Liver (tissue), 9 donors: ENCODE results near the gene PRSS16. TPM values are rescaled to one million over a fixed set of nuclear protein-coding genes. Genes with fewer than 3 reads are reported as not detected.

Experiments used
- DNase-seq: peaks from one replicate; pipeline ENCODE4 v3.0.0-alpha.2; 2017; ENCODE audit warnings: low spot score
- H3K27ac ChIP-seq, 2 donors: one replicate each; pipeline ENCODE4 v1.7.0; 2013; ENCODE audit warnings: inconsistent platforms in 2 of 2, low read length in 2 of 2, control low read depth in 1 of 2, low read depth in 1 of 2, mild to moderate bottlenecking in 1 of 2
- H3K27me3 ChIP-seq, 4 donors: one replicate each; pipeline versions ENCODE4 v1.6.1 to v1.7.0; 2013; ENCODE audit warnings: low read length in 3 of 4, inconsistent platforms in 1 of 4, mild to moderate bottlenecking in 1 of 4, moderate library complexity in 1 of 4; ENCODE audit not compliant: control insufficient read depth in 4 of 4, insufficient read depth in 4 of 4
- H3K36me3 ChIP-seq, 4 donors: one replicate each; pipeline versions ENCODE4 v1.6.1 to v1.7.0; 2013; ENCODE audit warnings: low read length in 3 of 4, mild to moderate bottlenecking in 3 of 4, low read depth in 1 of 4, moderate library complexity in 1 of 4; ENCODE audit not compliant: control insufficient read depth in 4 of 4, insufficient read depth in 3 of 4
- H3K4me1 ChIP-seq, 4 donors: one replicate each; pipeline versions ENCODE4 v1.6.1 to v1.7.0; 2013; ENCODE audit warnings: low read length in 3 of 4, mild to moderate bottlenecking in 3 of 4, moderate library complexity in 1 of 4; ENCODE audit not compliant: control insufficient read depth in 4 of 4, insufficient read depth in 4 of 4
- H3K4me3 ChIP-seq, 3 donors: one replicate each; pipeline versions ENCODE4 v1.6.1 to v1.7.0; 2013; ENCODE audit warnings: low read length in 3 of 3, control low read depth in 1 of 3, low read depth in 1 of 3, mild to moderate bottlenecking in 1 of 3
- H3K9ac ChIP-seq, 2 donors: one replicate each; pipeline ENCODE4 v1.7.0; 2013; ENCODE audit warnings: low read length in 2 of 2, mild to moderate bottlenecking in 2 of 2, moderate library complexity in 2 of 2, control low read depth in 1 of 2, low read depth in 1 of 2
- H3K9me3 ChIP-seq, 4 donors: one replicate each; pipeline versions ENCODE4 v1.6.1 to v1.7.0; 2013; ENCODE audit warnings: low read length in 3 of 4; ENCODE audit not compliant: control insufficient read depth in 4 of 4
- EGR1 ChIP-seq, 2 donors: IDR thresholded peaks; 2 replicates each; pipeline ENCODE4 v1.6.1; 2016 to 2018; ENCODE audit warnings: antibody characterized with exemption in 2 of 2, low read depth in 2 of 2
- FOXA1 ChIP-seq: IDR thresholded peaks from 2 replicates; pipeline ENCODE4 v1.6.1; 2016; ENCODE audit warnings: antibody characterized with exemption
- FOXA2 ChIP-seq: IDR thresholded peaks from 2 replicates; pipeline ENCODE4 v1.6.1; 2016; ENCODE audit warnings: antibody characterized with exemption
- GABPA ChIP-seq, 2 donors: IDR thresholded peaks in 1 of 2; conservative IDR thresholded peaks in 1 of 2; 2 replicates each; pipeline ENCODE4 v1.6.1; 2016; ENCODE audit warnings: antibody characterized with exemption in 2 of 2, mild to moderate bottlenecking in 1 of 2, moderate library complexity in 1 of 2
- HNF4A ChIP-seq, 2 donors: conservative IDR thresholded peaks; 2 replicates each; pipeline ENCODE4 v1.6.1; 2016; ENCODE audit warnings: antibody characterized with exemption in 2 of 2, mild to moderate bottlenecking in 2 of 2
- HNF4G ChIP-seq: IDR thresholded peaks from 2 replicates; pipeline ENCODE4 v1.6.1; 2016; ENCODE audit warnings: antibody characterized with exemption
- JUND ChIP-seq, 2 donors: IDR thresholded peaks; 2 replicates each; pipeline ENCODE4 v1.6.1; 2016; ENCODE audit warnings: antibody characterized with exemption in 2 of 2
- NR2F2 ChIP-seq: IDR thresholded peaks from 2 replicates; pipeline ENCODE4 v1.6.1; 2016; ENCODE audit warnings: antibody characterized with exemption
- RAD21 ChIP-seq, 2 donors: IDR thresholded peaks; 2 replicates each; pipeline ENCODE4 v1.6.1; 2016; ENCODE audit warnings: antibody characterized with exemption in 2 of 2, mild to moderate bottlenecking in 2 of 2
- RXRA ChIP-seq, 2 donors: IDR thresholded peaks; 2 replicates each; pipeline ENCODE4 v1.6.1; 2017 to 2018; ENCODE audit warnings: antibody characterized with exemption in 2 of 2, mild to moderate bottlenecking in 1 of 2
- SP1 ChIP-seq: IDR thresholded peaks from 2 replicates; pipeline ENCODE4 v1.6.1; 2018; ENCODE audit warnings: antibody characterized with exemption, mild to moderate bottlenecking
- TAF1 ChIP-seq: conservative IDR thresholded peaks from 2 replicates; pipeline ENCODE4 v1.6.1; 2016; ENCODE audit warnings: antibody characterized with exemption, mild to moderate bottlenecking
- YY1 ChIP-seq: IDR thresholded peaks from 2 replicates; pipeline ENCODE4 v1.6.1; 2016; ENCODE audit warnings: antibody characterized with exemption, mild to moderate bottlenecking
- WGBS: extraction: QIAGEN DNeasy Blood & Tissue Kit; methylation state at CpG from one replicate; pipeline ENCODE4 v1.1.7; 2013; 5-methylcytosine and 5-hydroxymethylcytosine counted together
- polyA plus RNA-seq, 2 donors: library from polyadenylated mRNA; stranded (reverse) in 1 of 2; unstranded in 1 of 2; fragments of 200-250 nt in 1 of 2; fragments of >200 nt in 1 of 2; fragmentation: Nextera tagmentation in 1 of 2; extraction: Ambion mirVana in 1 of 2; gene quantifications; one replicate each; pipeline versions ENCODE4 v1.2.1 to v1.2.3, GENCODE V29; 2013 to 2015
- total RNA-seq, 2 donors: library from RNA; depleted of rRNA; stranded (reverse); fragments of >200 nt; gene quantifications; one replicate each; pipeline ENCODE4 v1.2.3, GENCODE V29; 2014
- TF ChIP-seq, protein P1 (sequence below): fragments of 150-350 bp; IDR thresholded peaks from 2 replicates; pipeline ENCODE4 v1.5.1; 2017; ENCODE audit warnings: improper control_type of control experiment, low read depth, low read length; ENCODE audit not compliant: missing input control
- TF ChIP-seq, protein P2 (sequence below): IDR thresholded peaks from 2 replicates; pipeline ENCODE4 v1.6.1; 2016; ENCODE audit warnings: antibody characterized with exemption
- TF ChIP-seq, protein P3 (sequence below): IDR thresholded peaks from 2 replicates; pipeline ENCODE4 v1.6.1; 2016; ENCODE audit warnings: antibody characterized with exemption, mild to moderate bottlenecking
- TF ChIP-seq, protein P4 (sequence below): IDR thresholded peaks from 2 replicates; pipeline ENCODE4 v1.6.1; 2016; ENCODE audit warnings: antibody characterized with exemption
- TF ChIP-seq, protein P5 (sequence below): IDR thresholded peaks from 2 replicates; pipeline ENCODE4 v1.6.1; 2016; ENCODE audit warnings: antibody characterized with exemption
- donor health status: healthy.
- donor health status: healthy.
- donor health status: healthy.
- donor health status: healthy.
- donor health status: healthy.

The PRSS16 gene
- total and polyA plus RNA-seq, 4 donors, result 0.06 to 0.42 TPM; not detected in 2

DNA sequence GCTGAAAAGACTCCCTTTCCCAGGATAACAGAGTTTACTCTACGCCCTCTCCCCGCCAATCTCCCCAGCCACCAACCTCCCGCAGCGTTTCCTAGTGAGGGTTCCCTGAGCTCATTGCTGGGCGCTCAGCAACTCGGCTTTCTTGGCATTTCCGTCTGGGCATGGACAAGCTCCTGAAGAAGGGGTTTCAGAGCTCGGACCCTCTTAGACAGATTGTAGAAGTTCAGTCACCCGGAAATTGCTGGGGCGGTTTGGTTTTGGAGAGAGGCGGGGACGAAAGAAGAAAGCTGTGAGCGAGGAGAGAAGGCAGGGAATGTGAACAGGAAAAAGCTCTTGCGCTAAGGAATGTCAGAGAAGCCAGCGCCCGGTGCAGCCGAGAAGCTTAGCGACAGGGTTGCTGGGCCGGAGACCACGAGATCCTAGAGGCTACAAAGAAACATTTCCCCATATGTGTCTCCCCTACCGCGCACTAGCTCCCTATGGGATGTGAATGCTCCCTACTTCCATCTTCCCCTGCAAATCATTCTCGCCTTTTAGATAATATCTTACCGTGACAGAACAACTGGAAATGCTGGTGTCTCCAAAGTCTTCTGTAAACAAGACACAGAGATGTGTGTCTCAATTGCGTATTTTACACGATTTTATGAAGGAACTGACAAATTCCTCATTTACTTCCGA lies 48.7 kb downstream of the PRSS16 start (continued):
- TF ChIP-seq, protein P1, sequence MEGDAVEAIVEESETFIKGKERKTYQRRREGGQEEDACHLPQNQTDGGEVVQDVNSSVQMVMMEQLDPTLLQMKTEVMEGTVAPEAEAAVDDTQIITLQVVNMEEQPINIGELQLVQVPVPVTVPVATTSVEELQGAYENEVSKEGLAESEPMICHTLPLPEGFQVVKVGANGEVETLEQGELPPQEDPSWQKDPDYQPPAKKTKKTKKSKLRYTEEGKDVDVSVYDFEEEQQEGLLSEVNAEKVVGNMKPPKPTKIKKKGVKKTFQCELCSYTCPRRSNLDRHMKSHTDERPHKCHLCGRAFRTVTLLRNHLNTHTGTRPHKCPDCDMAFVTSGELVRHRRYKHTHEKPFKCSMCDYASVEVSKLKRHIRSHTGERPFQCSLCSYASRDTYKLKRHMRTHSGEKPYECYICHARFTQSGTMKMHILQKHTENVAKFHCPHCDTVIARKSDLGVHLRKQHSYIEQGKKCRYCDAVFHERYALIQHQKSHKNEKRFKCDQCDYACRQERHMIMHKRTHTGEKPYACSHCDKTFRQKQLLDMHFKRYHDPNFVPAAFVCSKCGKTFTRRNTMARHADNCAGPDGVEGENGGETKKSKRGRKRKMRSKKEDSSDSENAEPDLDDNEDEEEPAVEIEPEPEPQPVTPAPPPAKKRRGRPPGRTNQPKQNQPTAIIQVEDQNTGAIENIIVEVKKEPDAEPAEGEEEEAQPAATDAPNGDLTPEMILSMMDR, result no peak
- no peak for TF ChIP-seq GABPA (IDR thresholded peaks at IDR 0.05 in 1 of 2, conservative IDR thresholded peaks at IDR 0.05 in 1 of 2)

DNA sequence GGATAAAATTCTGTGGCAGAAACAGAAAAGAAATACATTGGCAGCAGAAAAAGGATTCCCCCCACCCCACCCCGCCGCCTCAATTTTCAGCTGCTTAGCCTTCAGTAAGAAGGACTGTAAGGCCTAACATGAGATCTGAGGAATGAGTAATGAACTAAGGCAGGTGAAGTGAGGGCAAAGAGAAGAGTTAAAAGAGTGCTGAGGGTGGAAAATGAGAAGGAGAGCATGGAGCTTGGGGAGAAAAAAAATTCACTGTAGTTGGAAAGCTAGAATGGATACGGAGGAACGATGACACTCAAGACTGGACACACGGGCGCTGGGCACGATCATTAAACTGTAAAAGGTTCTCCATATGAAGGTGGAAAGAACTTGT lies 50.0 kb downstream of the PRSS16 start:
- Histone ChIP-seq H3K4me3 (no peak overlapping the region), H3K36me3 (no peaks in the 10 kb centered on the region), H3K9me3 (peaks cover 6 to 33% (median 11%) of the 10 kb centered on the region in 4 donors), H3K27me3 (peaks cover 4 to 46% (median 24%) of the 10 kb centered on the region in 4 donors), H3K4me1 (no peaks in the 10 kb centered on the region), H3K9ac (no peak overlapping the region), H3K27ac (no peak overlapping the region)
- no peak for TF ChIP-seq HNF4G
- no peak for TF ChIP-seq SP1
- no peak for TF ChIP-seq RAD21 (IDR thresholded peaks at IDR 0.05)
- TF ChIP-seq, protein P2, sequence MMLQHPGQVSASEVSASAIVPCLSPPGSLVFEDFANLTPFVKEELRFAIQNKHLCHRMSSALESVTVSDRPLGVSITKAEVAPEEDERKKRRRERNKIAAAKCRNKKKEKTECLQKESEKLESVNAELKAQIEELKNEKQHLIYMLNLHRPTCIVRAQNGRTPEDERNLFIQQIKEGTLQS, result no peak
- no peak for TF ChIP-seq HNF4A (conservative IDR thresholded peaks at IDR 0.05)
- no peak for DNase-seq
- WGBS, result 17% methylated on average over 7 of the region's 7 CpGs

DNA sequence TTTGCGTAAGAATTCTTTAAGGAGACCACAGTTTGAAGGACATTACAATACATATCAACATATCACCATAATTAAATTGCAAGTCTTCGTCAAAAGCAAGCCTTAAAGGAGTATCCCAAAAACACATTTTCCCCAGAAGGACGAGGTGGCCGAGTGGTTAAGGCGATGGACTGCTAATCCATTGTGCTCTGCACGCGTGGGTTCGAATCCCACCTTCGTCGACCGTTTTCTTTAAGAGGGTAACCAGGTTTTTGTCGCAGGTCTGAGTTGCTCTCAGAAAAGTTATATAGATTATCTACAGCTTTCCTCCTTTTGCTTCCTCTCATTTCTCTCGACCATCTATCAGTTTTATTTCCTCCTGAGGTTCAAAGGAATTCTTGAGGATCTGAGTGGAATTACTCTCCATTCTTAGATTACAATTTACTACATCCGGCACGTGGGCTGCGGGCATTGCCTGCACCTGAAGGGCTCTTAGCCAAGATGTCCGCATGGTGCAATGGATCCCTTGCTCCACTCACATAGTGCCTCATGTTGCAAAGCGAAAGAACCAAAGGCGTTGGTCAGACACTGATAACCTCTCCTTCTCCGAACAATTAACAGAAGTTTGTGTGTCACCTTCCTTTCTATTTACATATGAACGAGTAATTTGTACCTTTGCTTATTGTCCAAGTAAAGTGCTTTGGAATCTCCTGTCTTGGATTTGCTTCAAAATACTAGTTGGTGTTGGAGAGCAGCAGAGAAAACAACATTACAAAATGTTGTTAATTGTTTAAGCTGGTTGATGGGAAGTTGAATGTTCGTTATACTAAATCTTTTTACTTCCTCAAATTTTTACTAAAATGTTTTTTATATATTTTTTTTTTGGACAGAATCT lies 50.6 kb downstream of the PRSS16 start:
- Histone ChIP-seq H3K4me1 (no peaks in the 10 kb centered on the region), H3K36me3 (no peaks in the 10 kb centered on the region), H3K4me3 (no peak overlapping the region), H3K27me3 (peaks cover 4 to 45% (median 24%) of the 10 kb centered on the region in 4 donors), H3K9ac (no peak overlapping the region), H3K27ac (no peak overlapping the region), H3K9me3 (peaks cover 6 to 33% (median 11%) of the 10 kb centered on the region in 4 donors)
- DNase-seq, result no peak
- WGBS, result 21% methylated on average over 22 of the region's 22 CpGs
- no peak for TF ChIP-seq RAD21 (IDR thresholded peaks at IDR 0.05)
- TF ChIP-seq FOXA2, result no peak
- TF ChIP-seq RXRA (IDR thresholded peaks at IDR 0.05), result no peak
- TF ChIP-seq JUND (IDR thresholded peaks at IDR 0.05), result no peak
- no peak for TF ChIP-seq HNF4A (conservative IDR thresholded peaks at IDR 0.05)
- TF ChIP-seq, protein P3, sequence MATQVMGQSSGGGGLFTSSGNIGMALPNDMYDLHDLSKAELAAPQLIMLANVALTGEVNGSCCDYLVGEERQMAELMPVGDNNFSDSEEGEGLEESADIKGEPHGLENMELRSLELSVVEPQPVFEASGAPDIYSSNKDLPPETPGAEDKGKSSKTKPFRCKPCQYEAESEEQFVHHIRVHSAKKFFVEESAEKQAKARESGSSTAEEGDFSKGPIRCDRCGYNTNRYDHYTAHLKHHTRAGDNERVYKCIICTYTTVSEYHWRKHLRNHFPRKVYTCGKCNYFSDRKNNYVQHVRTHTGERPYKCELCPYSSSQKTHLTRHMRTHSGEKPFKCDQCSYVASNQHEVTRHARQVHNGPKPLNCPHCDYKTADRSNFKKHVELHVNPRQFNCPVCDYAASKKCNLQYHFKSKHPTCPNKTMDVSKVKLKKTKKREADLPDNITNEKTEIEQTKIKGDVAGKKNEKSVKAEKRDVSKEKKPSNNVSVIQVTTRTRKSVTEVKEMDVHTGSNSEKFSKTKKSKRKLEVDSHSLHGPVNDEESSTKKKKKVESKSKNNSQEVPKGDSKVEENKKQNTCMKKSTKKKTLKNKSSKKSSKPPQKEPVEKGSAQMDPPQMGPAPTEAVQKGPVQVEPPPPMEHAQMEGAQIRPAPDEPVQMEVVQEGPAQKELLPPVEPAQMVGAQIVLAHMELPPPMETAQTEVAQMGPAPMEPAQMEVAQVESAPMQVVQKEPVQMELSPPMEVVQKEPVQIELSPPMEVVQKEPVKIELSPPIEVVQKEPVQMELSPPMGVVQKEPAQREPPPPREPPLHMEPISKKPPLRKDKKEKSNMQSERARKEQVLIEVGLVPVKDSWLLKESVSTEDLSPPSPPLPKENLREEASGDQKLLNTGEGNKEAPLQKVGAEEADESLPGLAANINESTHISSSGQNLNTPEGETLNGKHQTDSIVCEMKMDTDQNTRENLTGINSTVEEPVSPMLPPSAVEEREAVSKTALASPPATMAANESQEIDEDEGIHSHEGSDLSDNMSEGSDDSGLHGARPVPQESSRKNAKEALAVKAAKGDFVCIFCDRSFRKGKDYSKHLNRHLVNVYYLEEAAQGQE, result no peak
- TF ChIP-seq YY1, result no peak
- no peak for TF ChIP-seq GABPA (IDR thresholded peaks at IDR 0.05 in 1 of 2, conservative IDR thresholded peaks at IDR 0.05 in 1 of 2)
- no peak for TF ChIP-seq FOXA1
- TF ChIP-seq, protein P4, sequence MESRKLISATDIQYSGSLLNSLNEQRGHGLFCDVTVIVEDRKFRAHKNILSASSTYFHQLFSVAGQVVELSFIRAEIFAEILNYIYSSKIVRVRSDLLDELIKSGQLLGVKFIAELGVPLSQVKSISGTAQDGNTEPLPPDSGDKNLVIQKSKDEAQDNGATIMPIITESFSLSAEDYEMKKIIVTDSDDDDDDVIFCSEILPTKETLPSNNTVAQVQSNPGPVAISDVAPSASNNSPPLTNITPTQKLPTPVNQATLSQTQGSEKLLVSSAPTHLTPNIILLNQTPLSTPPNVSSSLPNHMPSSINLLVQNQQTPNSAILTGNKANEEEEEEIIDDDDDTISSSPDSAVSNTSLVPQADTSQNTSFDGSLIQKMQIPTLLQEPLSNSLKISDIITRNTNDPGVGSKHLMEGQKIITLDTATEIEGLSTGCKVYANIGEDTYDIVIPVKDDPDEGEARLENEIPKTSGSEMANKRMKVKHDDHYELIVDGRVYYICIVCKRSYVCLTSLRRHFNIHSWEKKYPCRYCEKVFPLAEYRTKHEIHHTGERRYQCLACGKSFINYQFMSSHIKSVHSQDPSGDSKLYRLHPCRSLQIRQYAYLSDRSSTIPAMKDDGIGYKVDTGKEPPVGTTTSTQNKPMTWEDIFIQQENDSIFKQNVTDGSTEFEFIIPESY, result no peak
- TF ChIP-seq TAF1, result no peak
- no peak for TF ChIP-seq EGR1 (IDR thresholded peaks at IDR 0.05; ENCODE audit: low read depth in 2 of 2)
- no peak for TF ChIP-seq HNF4G
- TF ChIP-seq, protein P5, sequence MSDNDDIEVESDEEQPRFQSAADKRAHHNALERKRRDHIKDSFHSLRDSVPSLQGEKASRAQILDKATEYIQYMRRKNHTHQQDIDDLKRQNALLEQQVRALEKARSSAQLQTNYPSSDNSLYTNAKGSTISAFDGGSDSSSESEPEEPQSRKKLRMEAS, result no peak
- no peak for TF ChIP-seq SP1
- TF ChIP-seq, protein P1, result no peak
- no peak for TF ChIP-seq NR2F2
